GM18873 (cell line): Measurements from ENCODE around the gene TTN.
"Not testable (repeated sequence)": the region's sequence is repeated elsewhere in the genome, so short reads cannot be mapped to it uniquely, and the experiment has no call there.

Source experiments
- ATAC-seq: cut with Tn5 transposase; IDR thresholded peaks from one replicate; pipeline ENCODE4 v1.9.1; 2021; ENCODE audit warnings: mild to moderate bottlenecking, moderate library complexity, moderate number of reproducible peaks; ENCODE audit not compliant: unreplicated experiment, low FRiP score

Gene TTN

GRCh38 chr2:178679891-178680290 is 127.3 kb downstream of the TTN start:
- no peak for ATAC-seq

- ATAC-seq: no peak
These were observed 129.6 kb downstream of the TTN start for GRCh38 chr2:178677599-178677998.

- no peak for ATAC-seq
These were observed 131.2 kb downstream of the TTN start for GRCh38 chr2:178676046-178676445.

GRCh38 chr2:178674122-178674521 is 133.1 kb downstream of the TTN start:
- no peak for ATAC-seq

- no peak for ATAC-seq
These were observed 140.8 kb downstream of the TTN start for GRCh38 chr2:178666458-178666857.

GRCh38 chr2:178658480-178658879 is 148.7 kb downstream of the TTN start:
- not testable (repeated sequence) for ATAC-seq

- no peak for ATAC-seq
These were observed 156.7 kb downstream of the TTN start for GRCh38 chr2:178650554-178650953.

GRCh38 chr2:178644919-178645318 is 162.3 kb downstream of the TTN start:
- ATAC-seq: no peak

GRCh38 chr2:178641498-178641897 is 165.7 kb downstream of the TTN start:
- no peak for ATAC-seq

GRCh38 chr2:178635897-178636296 is 171.3 kb downstream of the TTN start:
- no peak for ATAC-seq

GRCh38 chr2:178632729-178633128 is 174.5 kb downstream of the TTN start:
- ATAC-seq: no peak

GRCh38 chr2:178630581-178630980 is 176.6 kb downstream of the TTN start:
- ATAC-seq: no peak

- ATAC-seq: no peak
These were observed 177.8 kb downstream of the TTN start for GRCh38 chr2:178629463-178629862.

GRCh38 chr2:178628605-178629004 is 178.6 kb downstream of the TTN start:
- ATAC-seq: no peak

GRCh38 chr2:178627401-178627800 is 179.8 kb downstream of the TTN start:
- ATAC-seq: no peak

- ATAC-seq: no peak
These were observed 191.3 kb downstream of the TTN start for GRCh38 chr2:178615969-178616368.

- ATAC-seq: no peak
These were observed 204.3 kb downstream of the TTN start for GRCh38 chr2:178602901-178603300.

- ATAC-seq: no peak
These were observed 214.6 kb downstream of the TTN start for GRCh38 chr2:178592655-178593054.

GRCh38 chr2:178589335-178589734 is 217.9 kb downstream of the TTN start:
- ATAC-seq: no peak

- no peak for ATAC-seq
These were observed 222.6 kb downstream of the TTN start for GRCh38 chr2:178584666-178585065.

GRCh38 chr2:178579006-178579405 is 228.2 kb downstream of the TTN start:
- ATAC-seq: no peak

- ATAC-seq: no peak
These were observed 232.4 kb downstream of the TTN start for GRCh38 chr2:178574789-178575188.

GRCh38 chr2:178568227-178568626 is 239.0 kb downstream of the TTN start:
- no peak for ATAC-seq
